SK-N-SH treated with all-trans-retinoic acid at 6 μM for 48 hours (cell line): ENCODE data around the gene AHCY.

Experiments used
- ISL1 ChIP-seq: fragments of 250-450 bp; sonication (Bioruptor Pico); IDR thresholded peaks from 2 replicates; pipeline ENCODE4 v2.1.2; 2022; ENCODE audit warnings: mild to moderate bottlenecking, moderate library complexity
- RARB ChIP-seq: fragments of 250-450 bp; sonication (Bioruptor Pico); IDR thresholded peaks from 2 replicates; pipeline ENCODE4 v1.8.0; 2021; ENCODE audit warnings: mild to moderate bottlenecking, moderate library complexity
- TF ChIP-seq, protein P1 (sequence below): fragments of 250-450 bp; sonication (Bioruptor Pico); IDR thresholded peaks from 2 replicates; pipeline ENCODE4 v1.8.0; 2020; ENCODE audit warnings: mild to moderate bottlenecking, moderate library complexity, borderline replicate concordance
- TF ChIP-seq, protein P2 (sequence below): fragments of 250-450 bp; sonication (Bioruptor Pico); IDR thresholded peaks from 2 replicates; pipeline ENCODE4 v1.5.1; 2020; ENCODE audit warnings: low read depth, mild to moderate bottlenecking, moderate library complexity
- TF ChIP-seq, protein P3 (sequence below): fragments of 250-450 bp; sonication (Bioruptor Pico); IDR thresholded peaks from 2 replicates; pipeline ENCODE4 v1.5.0; 2020; ENCODE audit warnings: mild to moderate bottlenecking, moderate library complexity

DNA sequence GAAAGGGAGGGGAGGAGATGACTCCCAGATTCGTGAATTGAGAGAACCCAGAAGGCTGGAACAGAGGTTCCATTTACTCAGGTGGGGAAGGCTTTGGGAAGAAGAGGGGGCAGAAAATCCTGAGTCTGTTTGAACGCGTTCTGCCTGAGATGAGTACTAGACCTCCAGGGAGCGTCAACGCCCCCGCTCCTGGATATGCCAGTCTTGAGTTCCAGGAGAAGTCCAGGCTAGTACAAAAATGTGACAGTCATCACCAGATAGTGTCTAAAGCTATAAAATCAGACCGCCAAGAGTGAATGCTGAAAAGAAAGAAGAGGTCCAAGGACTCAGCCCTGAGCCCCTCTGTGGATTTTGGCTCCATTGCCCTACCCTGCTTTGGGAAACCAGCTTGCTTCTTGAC is 8.6 kb downstream of the AHCY start:
- TF ChIP-seq, protein P1, sequence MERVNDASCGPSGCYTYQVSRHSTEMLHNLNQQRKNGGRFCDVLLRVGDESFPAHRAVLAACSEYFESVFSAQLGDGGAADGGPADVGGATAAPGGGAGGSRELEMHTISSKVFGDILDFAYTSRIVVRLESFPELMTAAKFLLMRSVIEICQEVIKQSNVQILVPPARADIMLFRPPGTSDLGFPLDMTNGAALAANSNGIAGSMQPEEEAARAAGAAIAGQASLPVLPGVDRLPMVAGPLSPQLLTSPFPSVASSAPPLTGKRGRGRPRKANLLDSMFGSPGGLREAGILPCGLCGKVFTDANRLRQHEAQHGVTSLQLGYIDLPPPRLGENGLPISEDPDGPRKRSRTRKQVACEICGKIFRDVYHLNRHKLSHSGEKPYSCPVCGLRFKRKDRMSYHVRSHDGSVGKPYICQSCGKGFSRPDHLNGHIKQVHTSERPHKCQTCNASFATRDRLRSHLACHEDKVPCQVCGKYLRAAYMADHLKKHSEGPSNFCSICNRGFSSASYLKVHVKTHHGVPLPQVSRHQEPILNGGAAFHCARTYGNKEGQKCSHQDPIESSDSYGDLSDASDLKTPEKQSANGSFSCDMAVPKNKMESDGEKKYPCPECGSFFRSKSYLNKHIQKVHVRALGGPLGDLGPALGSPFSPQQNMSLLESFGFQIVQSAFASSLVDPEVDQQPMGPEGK (CRISPR knock-in tag): no peak
- no peak for TF ChIP-seq ISL1 (CRISPR knock-in tag)
- TF ChIP-seq, protein P2, sequence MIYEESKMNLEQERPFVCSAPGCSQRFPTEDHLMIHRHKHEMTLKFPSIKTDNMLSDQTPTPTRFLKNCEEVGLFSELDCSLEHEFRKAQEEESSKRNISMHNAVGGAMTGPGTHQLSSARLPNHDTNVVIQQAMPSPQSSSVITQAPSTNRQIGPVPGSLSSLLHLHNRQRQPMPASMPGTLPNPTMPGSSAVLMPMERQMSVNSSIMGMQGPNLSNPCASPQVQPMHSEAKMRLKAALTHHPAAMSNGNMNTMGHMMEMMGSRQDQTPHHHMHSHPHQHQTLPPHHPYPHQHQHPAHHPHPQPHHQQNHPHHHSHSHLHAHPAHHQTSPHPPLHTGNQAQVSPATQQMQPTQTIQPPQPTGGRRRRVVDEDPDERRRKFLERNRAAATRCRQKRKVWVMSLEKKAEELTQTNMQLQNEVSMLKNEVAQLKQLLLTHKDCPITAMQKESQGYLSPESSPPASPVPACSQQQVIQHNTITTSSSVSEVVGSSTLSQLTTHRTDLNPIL (CRISPR knock-in tag): no peak
- TF ChIP-seq, protein P3, sequence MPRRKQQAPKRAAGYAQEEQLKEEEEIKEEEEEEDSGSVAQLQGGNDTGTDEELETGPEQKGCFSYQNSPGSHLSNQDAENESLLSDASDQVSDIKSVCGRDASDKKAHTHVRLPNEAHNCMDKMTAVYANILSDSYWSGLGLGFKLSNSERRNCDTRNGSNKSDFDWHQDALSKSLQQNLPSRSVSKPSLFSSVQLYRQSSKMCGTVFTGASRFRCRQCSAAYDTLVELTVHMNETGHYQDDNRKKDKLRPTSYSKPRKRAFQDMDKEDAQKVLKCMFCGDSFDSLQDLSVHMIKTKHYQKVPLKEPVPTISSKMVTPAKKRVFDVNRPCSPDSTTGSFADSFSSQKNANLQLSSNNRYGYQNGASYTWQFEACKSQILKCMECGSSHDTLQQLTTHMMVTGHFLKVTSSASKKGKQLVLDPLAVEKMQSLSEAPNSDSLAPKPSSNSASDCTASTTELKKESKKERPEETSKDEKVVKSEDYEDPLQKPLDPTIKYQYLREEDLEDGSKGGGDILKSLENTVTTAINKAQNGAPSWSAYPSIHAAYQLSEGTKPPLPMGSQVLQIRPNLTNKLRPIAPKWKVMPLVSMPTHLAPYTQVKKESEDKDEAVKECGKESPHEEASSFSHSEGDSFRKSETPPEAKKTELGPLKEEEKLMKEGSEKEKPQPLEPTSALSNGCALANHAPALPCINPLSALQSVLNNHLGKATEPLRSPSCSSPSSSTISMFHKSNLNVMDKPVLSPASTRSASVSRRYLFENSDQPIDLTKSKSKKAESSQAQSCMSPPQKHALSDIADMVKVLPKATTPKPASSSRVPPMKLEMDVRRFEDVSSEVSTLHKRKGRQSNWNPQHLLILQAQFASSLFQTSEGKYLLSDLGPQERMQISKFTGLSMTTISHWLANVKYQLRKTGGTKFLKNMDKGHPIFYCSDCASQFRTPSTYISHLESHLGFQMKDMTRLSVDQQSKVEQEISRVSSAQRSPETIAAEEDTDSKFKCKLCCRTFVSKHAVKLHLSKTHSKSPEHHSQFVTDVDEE (CRISPR knock-in tag): no peak
- no peak for TF ChIP-seq RARB (CRISPR knock-in tag)
